ENCODE data around the gene PALLD.

- TF ChIP-seq CTCF (IDR thresholded peaks at IDR 0.05) (no peak), EZH2 (IDR thresholded peaks at IDR 0.05) (no peak)
Observed at GRCh38 chr4:168652755-168653154, 155.9 kb downstream of the PALLD start.
